ENCODE data around the gene MICAL3.
A peak's percentile ranks its signal among the peaks of the same experiment; 100 is the strongest.

Gene MICAL3

GRCh38 chr22:17927062-17927461, 97.3 kb downstream of the MICAL3 start:
- no peak for DNase-seq

- no peak for DNase-seq
Observed at GRCh38 chr22:17926516-17926915, 97.8 kb downstream of the MICAL3 start.

DNA sequence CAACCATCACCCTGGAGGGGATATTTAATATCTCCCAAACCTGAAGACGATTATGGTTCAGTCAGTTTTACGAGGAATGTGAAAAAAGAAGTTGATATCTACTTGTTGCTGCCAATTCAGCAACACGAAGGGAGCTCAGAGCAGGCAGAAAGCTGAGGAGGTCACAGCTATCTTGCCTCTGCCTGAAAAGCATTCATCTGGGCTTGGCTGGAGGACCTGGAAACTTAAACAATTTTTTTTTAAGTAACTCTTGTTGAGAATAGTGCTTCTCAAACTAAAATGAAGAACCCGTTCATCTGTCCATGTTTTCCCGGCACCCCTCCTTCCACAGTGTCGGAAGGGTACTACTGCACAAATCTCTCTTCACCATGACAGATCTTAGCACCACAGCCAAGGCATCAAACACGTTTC, 98.9 kb downstream of the MICAL3 start:
- DNase-seq = no peak

DNA sequence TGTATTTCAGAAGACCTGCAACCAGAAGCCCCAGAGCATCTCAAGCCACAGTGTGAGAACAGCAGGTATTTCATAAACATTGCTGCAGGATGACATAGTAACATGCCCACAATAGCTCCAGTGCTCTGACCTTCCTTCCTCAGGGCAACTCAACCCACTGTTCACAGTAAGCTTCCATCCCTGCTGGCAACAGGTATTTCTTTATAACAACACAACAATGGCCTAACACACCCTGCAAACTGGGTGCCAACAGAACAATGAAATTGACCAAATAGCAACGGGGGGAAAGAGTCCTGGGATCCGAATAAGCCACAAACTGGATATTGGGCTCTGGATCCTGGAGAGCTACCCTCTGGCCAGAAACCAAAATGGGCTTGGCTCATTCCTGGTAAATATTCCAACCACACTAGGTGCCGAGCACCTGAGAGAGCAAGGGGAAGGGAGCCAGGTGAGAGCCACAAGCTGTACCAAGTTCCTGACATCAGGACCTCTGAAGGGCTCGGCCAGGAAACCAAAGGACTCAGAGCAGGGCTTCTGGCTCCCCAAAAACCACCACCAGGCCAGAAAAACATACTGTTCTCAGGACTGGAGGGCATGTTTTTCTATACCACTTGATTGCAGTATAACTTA, 99.5 kb downstream of the MICAL3 start:
- no peak for DNase-seq

- no peak for DNase-seq
Observed at GRCh38 chr22:17924076-17924475, 100.3 kb downstream of the MICAL3 start.

GRCh38 chr22:17922925-17923903, 101.1 kb downstream of the MICAL3 start:
- no peak for DNase-seq

- DNase-seq = no peak
Observed at GRCh38 chr22:17921871-17922821, 102.2 kb downstream of the MICAL3 start.

DNA sequence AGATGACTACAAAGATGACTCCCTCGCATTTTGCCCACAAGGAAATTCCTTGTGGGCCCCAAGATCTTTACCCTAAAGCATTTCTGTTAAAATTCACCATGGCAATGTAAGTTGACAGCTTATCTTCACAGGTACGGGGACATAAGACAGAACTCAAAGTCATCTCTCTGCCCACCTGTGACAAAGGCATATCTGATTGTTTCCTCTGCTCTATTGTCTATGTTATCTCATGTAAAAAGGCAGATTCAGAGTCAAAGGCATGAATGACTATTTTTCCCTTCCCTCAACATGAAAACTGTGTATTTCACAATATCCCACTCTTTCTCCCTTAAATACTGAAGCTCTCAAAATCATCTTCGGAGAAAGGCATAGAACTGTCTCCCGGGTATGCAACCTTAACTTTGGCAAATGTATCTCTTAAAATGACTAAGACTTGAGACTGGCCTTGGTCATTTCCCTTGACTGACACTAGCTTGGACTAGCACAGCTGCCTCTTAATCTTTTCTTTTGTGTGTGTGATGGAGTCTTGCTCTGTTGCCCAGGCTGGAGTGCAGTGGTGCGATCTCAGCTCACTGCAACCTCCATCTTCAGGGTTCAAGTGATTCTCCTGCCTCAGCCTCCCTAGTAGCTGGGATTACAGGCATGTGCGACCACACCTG, 103.2 kb downstream of the MICAL3 start:
- DNase-seq = no peak

GRCh38 chr22:17920145-17920605, 104.2 kb downstream of the MICAL3 start:
- DNase-seq = no peak

DNA sequence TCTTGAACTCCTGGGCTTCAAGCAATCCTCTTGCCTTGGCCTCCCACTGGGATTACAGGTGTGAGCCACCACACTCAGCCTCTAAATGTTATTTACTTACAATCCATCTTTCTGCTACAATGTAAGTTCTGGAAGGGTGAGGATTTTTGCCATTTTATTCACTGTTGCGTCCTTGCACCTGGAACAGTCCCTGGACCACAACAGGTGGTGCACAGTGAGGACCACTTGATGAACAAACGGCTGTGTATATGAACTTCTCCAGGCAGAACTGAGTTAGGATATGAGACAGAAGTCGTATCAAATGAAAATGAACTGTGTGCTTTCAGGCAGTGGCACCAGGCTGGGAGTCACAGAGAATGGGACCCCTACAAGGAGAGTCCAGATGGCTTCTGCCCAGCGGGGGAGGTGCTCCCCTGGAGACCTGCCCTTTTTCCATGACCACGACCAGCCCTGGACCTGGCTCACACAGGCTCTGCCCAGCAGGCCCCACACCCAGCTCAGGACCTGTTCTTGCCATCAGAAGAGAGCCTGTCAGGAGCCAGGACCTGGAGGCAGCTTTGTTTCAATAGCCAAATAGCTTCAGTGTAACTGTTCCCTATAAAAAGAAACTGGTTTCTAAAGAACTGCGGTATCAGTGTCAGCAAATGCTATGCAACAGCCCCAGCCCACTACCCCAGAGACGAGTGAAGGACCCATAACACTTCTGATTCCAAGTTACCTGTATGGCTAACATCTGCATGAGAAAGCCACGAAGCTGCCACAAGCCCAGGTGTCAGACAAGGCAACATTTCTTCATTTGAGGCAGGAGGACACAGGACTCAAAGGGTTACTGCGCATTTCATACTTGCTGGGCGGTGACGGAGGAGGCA, 104.9 kb downstream of the MICAL3 start:
- no peak for DNase-seq

DNA sequence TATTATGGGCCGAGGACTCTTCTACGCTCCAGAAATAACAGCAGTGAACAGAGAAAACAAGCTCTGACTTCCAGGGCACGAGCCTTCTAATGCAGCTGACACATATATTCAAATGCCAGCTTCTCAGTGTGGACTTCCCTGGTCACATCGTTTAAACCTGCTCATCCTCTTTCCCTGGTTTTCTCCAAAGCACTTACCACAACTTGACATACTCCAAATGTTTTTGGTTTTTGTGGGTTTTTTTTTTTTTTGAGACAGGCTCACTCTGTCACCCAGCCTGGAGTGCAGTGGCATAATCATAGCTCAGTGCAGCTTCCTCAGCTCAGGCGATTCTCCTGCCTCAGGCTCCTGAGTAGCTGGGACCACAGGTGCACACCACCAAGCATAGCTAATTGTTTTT, 105.5 kb downstream of the MICAL3 start:
- no peak for DNase-seq

DNA sequence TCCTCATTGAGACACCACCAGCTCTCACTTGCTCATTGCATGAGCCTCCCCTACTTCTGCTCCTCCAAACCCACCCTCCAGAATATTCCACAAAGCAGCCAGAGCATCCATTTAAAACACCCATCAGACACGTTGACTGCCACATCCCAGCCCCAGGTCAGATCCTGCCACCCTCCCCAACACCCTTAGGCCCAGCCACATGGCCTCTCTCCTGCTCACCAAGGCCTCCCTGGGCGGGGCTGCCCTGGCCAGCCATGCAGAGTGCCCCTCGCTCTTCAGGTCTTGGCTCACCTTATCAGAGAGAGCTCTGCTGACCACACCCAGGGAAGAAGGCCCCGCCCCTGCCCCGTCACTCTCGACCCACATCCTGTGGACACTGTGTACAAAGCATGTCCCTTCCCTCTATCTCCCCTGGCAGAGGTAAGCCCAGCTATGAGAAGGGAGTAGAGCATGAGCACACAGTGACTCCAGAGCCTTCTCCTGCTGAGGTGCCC, 106.8 kb downstream of the MICAL3 start:
- peak in 1 of 5 experiments; percentile 52 for DNase-seq

DNA sequence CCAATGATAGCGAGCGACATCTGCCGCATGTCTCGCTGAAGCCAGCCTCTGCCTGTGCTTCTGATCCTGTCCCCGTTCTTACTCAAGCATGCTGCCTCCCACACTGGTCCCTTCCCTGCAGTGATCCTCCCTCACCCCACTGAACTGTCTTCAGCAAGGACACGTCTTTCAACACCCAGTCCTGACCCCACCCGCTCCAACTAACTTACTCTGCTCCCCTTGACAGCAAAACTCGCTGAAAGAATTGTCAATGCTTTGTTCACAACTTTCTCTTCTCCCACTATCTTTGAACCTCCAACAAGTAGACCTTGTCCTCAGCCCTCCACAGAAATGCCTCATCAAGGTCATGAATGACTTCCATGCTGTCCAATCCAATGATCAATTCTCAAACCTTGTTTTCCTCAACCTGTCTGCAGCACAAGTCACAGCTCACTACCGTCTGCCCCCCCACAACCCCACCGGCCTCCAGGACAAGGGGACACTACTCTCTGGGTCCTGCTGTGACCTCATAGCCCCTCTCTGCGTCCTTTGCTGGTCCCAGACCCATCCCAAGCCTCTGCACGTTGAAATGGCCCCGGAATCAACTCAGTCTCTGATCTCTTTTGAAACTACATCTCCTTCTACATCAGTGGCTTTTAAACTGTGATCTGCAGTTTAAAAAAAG, 108.0 kb downstream of the MICAL3 start:
- no peak for DNase-seq

DNA sequence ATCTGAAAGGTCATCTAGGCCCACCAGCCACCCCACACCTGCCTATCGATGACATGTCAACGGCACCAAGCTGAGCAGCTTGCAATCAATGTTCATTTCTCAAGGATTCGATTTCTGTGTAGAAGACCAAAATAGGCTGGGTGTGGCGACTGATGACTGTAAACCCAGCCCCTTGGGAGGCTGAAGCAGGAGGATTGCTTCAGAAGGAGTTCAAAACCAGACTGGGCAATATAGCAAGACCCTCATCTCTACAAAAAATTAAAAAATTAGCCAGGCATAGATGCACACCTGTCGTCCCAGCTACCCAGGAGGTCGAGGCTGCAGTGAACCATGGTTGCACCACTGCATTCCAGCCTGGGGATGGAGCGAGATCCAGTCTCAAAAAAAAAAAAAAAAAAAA, 108.7 kb downstream of the MICAL3 start:
- no peak for DNase-seq

DNA sequence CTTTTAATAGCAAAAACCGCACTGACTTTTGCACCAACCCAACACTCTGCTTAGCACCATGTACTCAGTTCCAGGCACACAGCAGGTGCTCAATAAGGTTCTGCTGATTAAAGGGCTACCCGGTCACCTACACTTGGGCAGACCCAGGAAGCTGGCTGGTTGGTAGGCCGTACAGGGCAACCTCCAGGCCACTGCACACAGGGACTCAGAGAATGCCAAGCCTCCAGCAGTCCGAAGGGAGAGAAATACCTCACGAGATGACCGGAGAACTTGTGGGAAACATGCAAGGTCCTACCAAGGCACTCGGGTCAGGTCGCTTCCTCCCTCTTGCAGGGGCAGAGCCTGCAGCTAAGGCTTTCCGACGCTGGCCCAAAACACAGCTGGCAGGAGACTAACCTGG, 109.2 kb downstream of the MICAL3 start:
- DNase-seq = no peak

- no peak for DNase-seq
Observed at GRCh38 chr22:17914474-17914873, 109.9 kb downstream of the MICAL3 start.

DNA sequence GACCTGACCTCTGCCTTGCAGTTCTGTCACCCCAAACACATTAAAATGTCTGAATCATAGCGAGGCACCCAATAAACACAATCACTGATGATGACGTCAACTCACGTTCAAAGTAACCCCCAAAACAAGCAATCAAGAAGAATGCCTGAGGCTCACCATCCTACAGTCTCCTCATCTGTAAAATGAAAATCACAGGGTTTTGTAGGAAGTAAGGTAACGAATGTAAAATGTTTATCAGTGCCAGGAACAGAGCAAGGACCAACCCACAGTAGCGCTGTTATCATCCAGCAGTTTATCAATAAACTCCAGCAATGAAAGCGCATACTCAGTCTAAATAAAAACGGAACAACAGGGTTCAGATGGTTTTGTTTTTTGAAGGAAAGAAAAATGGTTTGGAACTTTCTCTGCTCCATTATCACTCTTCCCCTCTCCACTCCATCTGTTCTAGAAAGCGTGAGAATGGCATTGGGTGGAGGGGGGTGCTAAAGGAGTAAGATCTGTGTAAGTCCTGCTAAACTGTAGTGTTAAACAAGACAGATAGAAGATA, 110.5 kb downstream of the MICAL3 start:
- DNase-seq = no peak

DNA sequence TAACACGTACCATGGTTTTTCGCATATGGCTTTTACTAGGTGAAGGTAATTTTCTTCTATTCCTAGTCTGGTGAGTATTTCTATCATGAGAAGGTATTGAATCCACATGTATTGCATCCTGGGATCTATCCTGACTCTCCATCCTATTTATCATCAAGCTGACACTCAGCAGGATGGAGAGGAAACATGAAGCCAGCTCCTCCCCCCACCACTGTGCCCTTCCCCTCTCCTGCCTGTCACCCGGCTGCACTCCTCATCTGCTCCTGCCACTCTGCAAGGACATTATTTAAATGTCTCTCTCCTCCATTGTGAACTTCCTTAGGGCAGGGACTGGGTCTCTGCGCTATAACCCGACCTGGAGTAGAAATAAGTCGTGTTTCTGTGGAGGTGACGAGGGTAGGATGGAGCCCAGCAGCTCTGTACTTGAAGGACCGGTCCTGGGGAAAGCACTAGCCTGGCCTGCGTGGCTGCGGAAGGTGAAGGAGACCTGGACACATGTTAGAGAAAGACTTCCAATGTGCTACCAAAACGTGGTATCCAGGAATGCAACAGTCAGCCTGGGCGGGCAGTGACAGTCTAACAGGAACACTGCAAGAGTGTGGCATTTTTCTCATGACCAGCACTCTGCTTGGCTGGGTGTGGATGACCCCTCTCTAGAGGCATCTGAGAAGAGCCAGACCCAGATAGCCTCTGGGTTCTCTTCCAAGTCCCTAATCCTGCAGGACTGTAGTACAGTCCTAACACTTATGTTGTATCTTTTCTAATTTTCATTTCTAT, 111.2 kb downstream of the MICAL3 start:
- no peak for DNase-seq

GRCh38 chr22:17911887-17912286, 112.5 kb downstream of the MICAL3 start:
- no peak for DNase-seq
